GM12878 (cell line): ENCODE results near the gene OTUB2. TPM values are rescaled to one million over a fixed set of nuclear protein-coding genes. Genes with fewer than 3 reads are reported as not detected.

Experiments
- ATAC-seq: fragments of 200-7000 bp; cut with Tn5 transposase; 3 replicates; pipeline ENCODE4 v1.9.1; 2020; ENCODE audit warnings: mild to moderate bottlenecking, moderate library complexity
- BruUV-seq: library from RNA; stranded (reverse); fragments of 400-500 nt; replicated peaks from 2 replicates; lab custom pipeline; 2021; lab: Mats Ljungman, UMichigan
- CTCF ChIA-PET: fragments of 300-600 bp; sonication (Branson Sonifier 250); formaldehyde crosslinking; extraction: SDS; loops from one replicate; lab custom pipeline; 2021; ENCODE audit warnings: inconsistent platforms; lab: Yijun Ruan, JAX
- POLR2A ChIA-PET: fragments of 350-600 bp; formaldehyde crosslinking; extraction: SDS; loops from one replicate; lab custom pipeline; 2021; ENCODE audit warnings: inconsistent platforms; lab: Charles Lee
- RAD21 ChIA-PET: fragments of 300-600 bp; sonication (Branson Sonifier 250); formaldehyde crosslinking; loops from one replicate; lab custom pipeline; 2023; ENCODE audit warnings: antibody characterized with exemption; ENCODE audit not compliant: unreplicated experiment; lab: Charles Lee
- SMC1A ChIA-PET: fragments of 300-600 bp; sonication (Branson Sonifier 250); formaldehyde crosslinking; loops from one replicate; lab custom pipeline; 2023; ENCODE audit not compliant: unreplicated experiment, uncharacterized antibody; lab: Charles Lee
- DNase-seq: peaks from one replicate; pipeline ENCODE4 v3.0.0-alpha.2; 2011; ENCODE audit warnings: low read depth, low spot score
- FAIRE-seq: peaks from 3 replicates; lab custom pipeline; 2011; peaks lifted over from hg19 to GRCh38; lab: Jason Lieb, UNC
- H2AFZ ChIP-seq: 2 replicates; pipeline ENCODE4 v1.6.0; 2011; ENCODE audit warnings: low read depth, low read length, control low read depth; ENCODE audit not compliant: control insufficient read depth
- H3K27ac ChIP-seq: 2 replicates; pipeline ENCODE4 v1.5.1; 2011; ENCODE audit warnings: control low read depth; ENCODE audit not compliant: control insufficient read depth, insufficient read depth
- H3K27me3 ChIP-seq, 2 experiments: replicated peaks in 1 of 2; 2 replicates each; pipeline versions ENCODE4 v1.6.0 to v1.6.1; 2011; ENCODE audit warnings: low read length in 1 of 2; ENCODE audit not compliant: control insufficient read depth in 2 of 2, insufficient read depth in 2 of 2
- H3K36me3 ChIP-seq, 2 experiments: 2 replicates each; pipeline ENCODE4 v1.5.1; 2011; ENCODE audit warnings: low read length in 1 of 2; ENCODE audit not compliant: control insufficient read depth in 2 of 2, insufficient read depth in 2 of 2
- H3K4me1 ChIP-seq: 2 replicates; pipeline ENCODE4 v1.6.1; 2011; ENCODE audit warnings: mild to moderate bottlenecking, low read length, moderate library complexity, mixed read lengths; ENCODE audit not compliant: control insufficient read depth, insufficient read depth
- H3K4me2 ChIP-seq: 2 replicates; pipeline ENCODE4 v1.6.0; 2011; ENCODE audit warnings: control low read depth; ENCODE audit not compliant: control insufficient read depth, insufficient read depth
- H3K4me3 ChIP-seq: fragments of 200-600 bp; sonication (generic); 2 replicates; pipeline ENCODE4 v1.5.1; 2016
- H3K79me2 ChIP-seq: 2 replicates; pipeline ENCODE4 v1.6.0; 2011; ENCODE audit warnings: low read length; ENCODE audit not compliant: control insufficient read depth, insufficient read depth
- H3K9ac ChIP-seq: 2 replicates; pipeline ENCODE4 v1.8.0; 2011; ENCODE audit warnings: low read length, control low read depth, mixed read lengths; ENCODE audit not compliant: control insufficient read depth, insufficient read depth
- H3K9me3 ChIP-seq: replicated peaks from 3 replicates; pipeline ENCODE4 v1.5.1; 2011; ENCODE audit warnings: mild to moderate bottlenecking, low read length; ENCODE audit not compliant: control insufficient read depth, insufficient read depth
- H4K20me1 ChIP-seq: 2 replicates; pipeline ENCODE4 v1.6.0; 2011; ENCODE audit not compliant: control insufficient read depth, insufficient read depth
- CHD4 ChIP-seq: fragments of 200-600 bp; sonication (generic); IDR thresholded peaks from 2 replicates; pipeline ENCODE4 v1.6.1; 2016; ENCODE audit warnings: mild to moderate bottlenecking
- CREB1 ChIP-seq: IDR thresholded peaks from 2 replicates; pipeline ENCODE4 v1.6.1; 2012; ENCODE audit warnings: low read depth, mild to moderate bottlenecking, inconsistent platforms
- ESRRA ChIP-seq: IDR thresholded peaks from 2 replicates; pipeline ENCODE4 v1.6.1; 2012; ENCODE audit warnings: mild to moderate bottlenecking, low read length, improper control_type of control experiment
- FOS ChIP-seq: IDR thresholded peaks from 3 replicates; pipeline ENCODE4 v1.6.1; 2011; ENCODE audit warnings: borderline replicate concordance; ENCODE audit not compliant: insufficient read length; ENCODE audit errors: extremely low read depth
- GABPA ChIP-seq: IDR thresholded peaks from 2 replicates; pipeline ENCODE4 v1.6.1; 2014; ENCODE audit warnings: antibody characterized with exemption, low read depth, mild to moderate bottlenecking, inconsistent platforms
- JUNB ChIP-seq: IDR thresholded peaks from 2 replicates; pipeline ENCODE4 v1.6.1; 2016; ENCODE audit warnings: antibody characterized with exemption, mild to moderate bottlenecking
- NFYB ChIP-seq: IDR thresholded peaks from 2 replicates; pipeline ENCODE4 v1.6.1; 2011; ENCODE audit warnings: low read depth, mild to moderate bottlenecking, low read length, improper control_type of control experiment, moderate library complexity; ENCODE audit not compliant: insufficient read depth
- RBBP5 ChIP-seq: fragments of 200-600 bp; sonication (generic); conservative IDR thresholded peaks from 2 replicates; pipeline ENCODE4 v1.6.1; 2016
- RCOR1 ChIP-seq: conservative IDR thresholded peaks from 2 replicates; pipeline ENCODE4 v1.6.1; 2012; ENCODE audit warnings: low read depth, low read length, improper control_type of control experiment
- RFX5 ChIP-seq: IDR thresholded peaks from 2 replicates; pipeline ENCODE4 v1.6.1; 2011; ENCODE audit warnings: low read depth, low read length, improper control_type of control experiment
- YY1 ChIP-seq: IDR thresholded peaks from 2 replicates; pipeline ENCODE4 v1.6.1; 2011; ENCODE audit warnings: low read depth, mild to moderate bottlenecking, low read length
- ZNF384 ChIP-seq: IDR thresholded peaks from 2 replicates; pipeline ENCODE4 v1.6.1; 2012; ENCODE audit warnings: low read depth, mild to moderate bottlenecking, low read length, improper control_type of control experiment, borderline replicate concordance
- WGBS: methylation state at CpG from one replicate; pipeline ENCODE4 v1.1.6; 2016; ENCODE audit warnings: low lambda C conversion rate; ENCODE audit not compliant: insufficient replicate concordance, insufficient coverage; ENCODE audit errors: missing lambda C conversion rate; 5-methylcytosine and 5-hydroxymethylcytosine counted together
- in situ Hi-C: fragments of 300-500 bp; cut with MboI; formaldehyde crosslinking; loops from 9 replicates; pipeline ENCODE4 v1.14.3; 2018; ENCODE audit warnings: mixed read lengths
- intact Hi-C: fragments of 100-400 bp; cut with micrococcal nuclease; formaldehyde crosslinking; loops from one replicate; pipeline ENCODE4 v1.14.2; 2022; ENCODE audit not compliant: unreplicated experiment
- polyA plus RNA-seq, 11 experiments: library from polyadenylated mRNA; depleted of rRNA in 4 of 11; unstranded in 6 of 11; stranded (reverse) in 5 of 11; fragments of >200 nt; fragmentation: Nextera tagmentation in 4 of 11; fragmentation: Illumina TruSeq in 1 of 11; extraction: Ambion mirVana in 4 of 11; extraction: Trizol in 1 of 11; gene quantifications; 1 replicate in 1 of 11; 2 replicates in 10 of 11; pipeline versions ENCODE4 v1.2.1 to v1.2.3, GENCODE V29; 2011 to 2016; ENCODE audit warnings: inconsistent platforms in 2 of 11, missing spikeins in 2 of 11, low read depth in 1 of 11
- total RNA-seq, 4 experiments: library from RNA; depleted of rRNA in 3 of 4; stranded (reverse); fragments of >200 nt in 3 of 4; fragmentation: Illumina TruSeq in 1 of 4; extraction: Trizol in 1 of 4; gene quantifications; 2 replicates each; pipeline versions ENCODE4 v1.2.1 to v1.2.3, GENCODE V29; 2013 to 2021

Gene OTUB2
- total and polyA plus RNA-seq, 10 of the 15 experiments (the other 5 are each of a cell fraction or from before 2014, with no cell fraction given) = 0.05 to 0.82 (median 0.43) TPM

- Histone ChIP-seq H3K9me3 (no peaks in the 10 kb centered on the region), H3K9ac (no peak overlapping the region), H2AFZ (no peak overlapping the region), H3K27me3 (no peaks in the 10 kb centered on the region), H3K27ac (no peak overlapping the region), H3K4me1 (peaks cover 19% of the 10 kb centered on the region), H3K4me2 (no peak overlapping the region), H3K79me2 (no peaks in the 10 kb centered on the region), H4K20me1 (no peaks in the 10 kb centered on the region), H3K4me3 (no peak overlapping the region), H3K36me3 (no peaks in the 10 kb centered on the region)
- POLR2A ChIA-PET = interaction anchor here (0.9 kb wide), 1 partner anchor 22 kb away, joined by 3 read pairs; no protein-coding TSS in a partner anchor
- 58% methylated on average over 9 of the region's 9 CpGs for WGBS
- CTCF ChIA-PET = interaction anchor here (20.4 to 20.8 kb wide), 2 partner anchors 13 to 47 kb away, joined by 343 to 399 read pairs; partner anchors contain the start of gene CCDC197
- no peak for TF ChIP-seq GABPA
- TF ChIP-seq RBBP5 = no peak
- TF ChIP-seq RCOR1 = no peak
- no peak for TF ChIP-seq ESRRA
- TF ChIP-seq CREB1 = no peak
- TF ChIP-seq ZNF384 = no peak
- no peak for TF ChIP-seq CHD4
- FAIRE-seq = no peak
- ATAC-seq = no peak
- BruUV-seq = no TSS peak
- no peak for DNase-seq
- in situ Hi-C loops = no loop called here
- SMC1A ChIA-PET = interaction anchor here (0.7 to 20.2 kb wide), 3 partner anchors 11 to 32 kb away, joined by 3 to 409 read pairs (median 11); no protein-coding TSS in a partner anchor
- RAD21 ChIA-PET = interaction anchor here (0.7 to 2.3 kb wide), 5 partner anchors 13 to 47 kb away, joined by 3 to 9 read pairs (median 3); no protein-coding TSS in a partner anchor
- intact Hi-C loops = no loop called here
Measured at GRCh38 chr14:93986955-93987354, 39.2 kb upstream of the OTUB2 start.

DNA sequence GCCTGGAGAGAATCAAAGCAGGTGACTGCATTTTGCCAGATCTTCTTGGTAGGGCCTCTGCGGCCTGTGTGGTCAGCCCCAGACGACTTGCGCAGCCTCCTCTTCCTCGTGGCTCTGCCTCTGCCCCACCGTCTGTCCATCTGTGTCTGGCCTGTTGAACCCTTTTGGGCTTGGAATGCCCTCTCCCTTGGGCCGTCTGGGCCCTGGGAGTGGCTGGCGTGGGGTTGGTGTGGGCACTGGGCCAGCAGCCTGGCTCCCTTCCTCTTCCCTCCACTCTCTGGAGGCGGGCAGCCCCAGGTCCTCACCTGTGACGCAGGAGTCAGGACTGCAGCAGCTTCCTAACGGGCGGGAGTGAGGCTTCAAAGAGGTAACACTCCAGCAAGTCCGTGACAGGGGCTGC, 38.8 kb upstream of the OTUB2 start:
- Histone ChIP-seq H3K79me2 (no peaks in the 10 kb centered on the region), H3K27ac (no peak overlapping the region), H2AFZ (no peak overlapping the region), H3K4me2 (no peak overlapping the region), H3K9me3 (no peaks in the 10 kb centered on the region), H3K4me3 (no peak overlapping the region), H3K4me1 (peaks cover 19% of the 10 kb centered on the region), H3K9ac (no peak overlapping the region), H3K27me3 (no peaks in the 10 kb centered on the region), H3K36me3 (no peaks in the 10 kb centered on the region), H4K20me1 (no peaks in the 10 kb centered on the region)
- intact Hi-C loops (no loop called here), in situ Hi-C loops (no loop called here)
- WGBS = 49% methylated on average over 12 of the region's 12 CpGs
- no peak for FAIRE-seq
- TF ChIP-seq YY1 = no peak
- no peak for TF ChIP-seq RFX5
- TF ChIP-seq FOS = no peak
- no peak for TF ChIP-seq NFYB
- no peak for TF ChIP-seq JUNB
- BruUV-seq = no TSS peak
- RAD21 ChIA-PET = interaction anchor here (1.2 to 2.3 kb wide), 3 partner anchors 12 to 48 kb away, joined by 3 to 9 read pairs (median 8); no protein-coding TSS in a partner anchor
- no peak for DNase-seq
- CTCF ChIA-PET = interaction anchor here (20.8 kb wide), 1 partner anchor 12 kb away, joined by 399 read pairs; the partner anchor contains the start of gene CCDC197
- SMC1A ChIA-PET = no interaction called here
- POLR2A ChIA-PET = no interaction called here
- ATAC-seq = no peak
